ENCODE results near the gene PSMD5. TPM values are rescaled to one million over a fixed set of nuclear protein-coding genes. Genes with fewer than 3 reads are reported as not detected.

Gene PSMD5
- total RNA-seq, 1 experiment from 2014 or later: 27.9 TPM

GRCh38 chr9:120776788-120777187 is 65.9 kb downstream of the PSMD5 start:
- DNase-seq (ENCODE audit: low spot score): no peak
- in situ Hi-C loops (cut with HindIII; ENCODE audit: low sequenced_read_pairs): no loop called here

GRCh38 chr9:120775859-120776258 is 66.9 kb downstream of the PSMD5 start:
- no peak for DNase-seq (ENCODE audit: low spot score)
- in situ Hi-C loops (cut with HindIII; ENCODE audit: low sequenced_read_pairs): no loop called here

GRCh38 chr9:120774719-120775118 is 68.0 kb downstream of the PSMD5 start:
- DNase-seq (ENCODE audit: low spot score): no peak
- in situ Hi-C loops (cut with HindIII; ENCODE audit: low sequenced_read_pairs): no loop called here

- no peak for DNase-seq (ENCODE audit: low spot score)
- in situ Hi-C loops (cut with HindIII; ENCODE audit: low sequenced_read_pairs): no loop called here
These were observed 69.5 kb downstream of the PSMD5 start for GRCh38 chr9:120773256-120773655.

GRCh38 chr9:120770931-120771330 is 71.8 kb downstream of the PSMD5 start:
- no peak for DNase-seq (ENCODE audit: low spot score)
- in situ Hi-C loops (cut with HindIII; ENCODE audit: low sequenced_read_pairs): no loop called here

- no peak for DNase-seq (ENCODE audit: low spot score)
- in situ Hi-C loops (cut with HindIII; ENCODE audit: low sequenced_read_pairs): no loop called here
These were observed 73.8 kb downstream of the PSMD5 start for GRCh38 chr9:120768886-120769285.

- DNase-seq (ENCODE audit: low spot score): no peak
- in situ Hi-C loops (cut with HindIII; ENCODE audit: low sequenced_read_pairs): no loop called here
These were observed 74.5 kb downstream of the PSMD5 start for GRCh38 chr9:120768247-120768646.

- in situ Hi-C loops (cut with HindIII; ENCODE audit: low sequenced_read_pairs): no loop called here
- DNase-seq (ENCODE audit: low spot score): no peak
These were observed 75.3 kb downstream of the PSMD5 start for GRCh38 chr9:120767451-120767850.

Other genes starting within 250 kb of the PSMD5 start
- 4.2 and 7.5 TPM in 2 replicates for gene MEGF9, start 128.5 kb downstream of the PSMD5 start, total RNA-seq (2014; rRNA removed; shearing (Covaris generic))
- gene FBXW2, start 49.5 kb downstream of the PSMD5 start, total RNA-seq (2014; rRNA removed; shearing (Covaris generic)): 19.0 and 19.1 TPM in 2 replicates
- 60.2 and 66.5 TPM in 2 replicates for gene PHF19, start 34.3 kb upstream of the PSMD5 start, total RNA-seq (2014; rRNA removed; shearing (Covaris generic))
- gene TRAF1, start 83.9 kb upstream of the PSMD5 start, total RNA-seq (2014; rRNA removed; shearing (Covaris generic)): 0.49 and 0.85 TPM in 2 replicates
- 15.6 and 20.7 TPM in 2 replicates for gene C5, start 207.4 kb upstream of the PSMD5 start, total RNA-seq (2014; rRNA removed; shearing (Covaris generic))
- 4.4 and 9.6 TPM in 2 replicates for gene CNTRL, start 232.0 kb upstream of the PSMD5 start, total RNA-seq (2014; rRNA removed; shearing (Covaris generic))